Mammary epithelial cell (primary cell): ENCODE measurements around the gene TECPR1.

Source experiments
- EZH2 ChIP-seq: IDR thresholded peaks from 2 replicates; pipeline ENCODE4 v1.6.1; 2012; ENCODE audit warnings: low read length, inconsistent platforms, borderline replicate concordance
- TF ChIP-seq, protein P1 (sequence below), 2 donors: IDR thresholded peaks in 1 of 2; conservative IDR thresholded peaks in 1 of 2; 2 replicates each; pipeline ENCODE4 v1.5.1; 2011 to 2012; ENCODE audit warnings: inconsistent platforms in 2 of 2, low read length in 2 of 2, mild to moderate bottlenecking in 2 of 2, control low read depth in 1 of 2, low read depth in 1 of 2; ENCODE audit not compliant: insufficient read depth in 1 of 2; ENCODE audit errors: extremely low read depth in 1 of 2

DNA sequence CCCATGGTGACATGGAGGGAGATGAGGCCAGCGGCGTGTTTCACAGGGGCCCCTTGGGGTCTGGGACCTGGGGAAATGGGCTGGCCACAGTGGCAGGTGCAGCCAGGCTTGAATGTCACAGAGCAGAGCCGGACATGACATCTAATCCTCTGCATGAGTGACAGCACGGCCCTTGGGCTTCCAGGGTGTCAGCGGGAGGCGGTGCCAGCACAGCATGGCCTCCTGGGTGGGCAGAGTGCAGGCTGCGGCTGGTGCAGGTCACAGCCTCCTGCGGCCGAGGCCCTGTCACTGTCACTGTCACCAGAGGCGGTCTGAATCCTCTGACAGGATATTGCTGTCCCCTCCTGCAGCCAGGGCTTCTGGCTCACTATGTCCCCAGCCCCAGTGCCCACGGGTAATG, 22.6 kb downstream of the TECPR1 start:
- TF ChIP-seq, protein P1, sequence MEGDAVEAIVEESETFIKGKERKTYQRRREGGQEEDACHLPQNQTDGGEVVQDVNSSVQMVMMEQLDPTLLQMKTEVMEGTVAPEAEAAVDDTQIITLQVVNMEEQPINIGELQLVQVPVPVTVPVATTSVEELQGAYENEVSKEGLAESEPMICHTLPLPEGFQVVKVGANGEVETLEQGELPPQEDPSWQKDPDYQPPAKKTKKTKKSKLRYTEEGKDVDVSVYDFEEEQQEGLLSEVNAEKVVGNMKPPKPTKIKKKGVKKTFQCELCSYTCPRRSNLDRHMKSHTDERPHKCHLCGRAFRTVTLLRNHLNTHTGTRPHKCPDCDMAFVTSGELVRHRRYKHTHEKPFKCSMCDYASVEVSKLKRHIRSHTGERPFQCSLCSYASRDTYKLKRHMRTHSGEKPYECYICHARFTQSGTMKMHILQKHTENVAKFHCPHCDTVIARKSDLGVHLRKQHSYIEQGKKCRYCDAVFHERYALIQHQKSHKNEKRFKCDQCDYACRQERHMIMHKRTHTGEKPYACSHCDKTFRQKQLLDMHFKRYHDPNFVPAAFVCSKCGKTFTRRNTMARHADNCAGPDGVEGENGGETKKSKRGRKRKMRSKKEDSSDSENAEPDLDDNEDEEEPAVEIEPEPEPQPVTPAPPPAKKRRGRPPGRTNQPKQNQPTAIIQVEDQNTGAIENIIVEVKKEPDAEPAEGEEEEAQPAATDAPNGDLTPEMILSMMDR (conservative IDR thresholded peaks at IDR 0.05 in 1 of 2, IDR thresholded peaks at IDR 0.05 in 1 of 2; ENCODE audit: extremely low read depth in 1 of 2, insufficient read depth in 1 of 2, low read depth in 1 of 2, low read length in 2 of 2), result no peak
- TF ChIP-seq EZH2, result no peak
